ENCODE measurements around the gene PLEKHH1. TPM values are rescaled to one million over a fixed set of nuclear protein-coding genes. Genes with fewer than 3 reads are reported as not detected.

The PLEKHH1 gene
- total RNA-seq, 1 experiment from 2014 or later = 35.3 TPM

DNA sequence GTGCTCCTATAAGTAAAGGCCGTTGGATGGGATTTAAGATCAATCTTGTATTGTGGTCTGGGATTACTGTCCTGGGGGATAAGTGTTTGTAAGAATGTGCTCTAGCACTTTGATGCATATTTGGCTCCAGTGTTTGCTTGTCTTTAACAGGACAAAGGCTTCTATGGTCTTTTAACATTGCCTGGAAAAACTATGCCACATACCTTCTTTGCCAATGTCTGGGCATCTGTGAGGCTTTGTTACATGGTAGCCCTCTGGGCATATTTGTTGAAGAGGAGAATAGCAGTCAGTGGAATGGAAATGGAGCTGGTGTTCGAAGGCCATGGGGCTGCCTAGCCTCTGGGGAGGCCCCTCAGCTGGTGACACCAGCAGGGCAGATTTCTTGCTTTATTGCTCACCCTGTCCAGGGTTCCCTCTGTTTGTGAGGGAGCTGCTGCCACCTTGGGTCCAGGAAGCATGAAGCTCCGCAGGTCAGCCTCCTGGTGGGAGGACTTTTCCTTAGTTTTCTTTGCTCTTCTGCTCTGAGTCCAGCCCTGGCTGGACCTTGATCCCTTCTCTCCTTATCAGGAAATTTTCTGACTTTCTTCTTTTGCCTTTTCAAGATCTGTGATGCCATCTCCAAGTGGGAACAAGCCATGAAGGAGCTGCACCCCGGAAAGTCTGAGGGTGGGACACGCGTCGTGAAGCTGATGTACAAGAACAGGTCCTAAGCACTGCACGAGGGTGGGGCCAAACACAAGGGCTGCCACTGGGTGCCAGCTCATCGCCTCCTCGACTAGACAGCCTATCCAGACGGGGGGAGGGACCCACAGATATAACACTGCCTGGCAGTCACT is 47.5 kb downstream of the PLEKHH1 start:
- no peak overlapping the region for H3K23ac ChIP-seq (ENCODE audit: insufficient read length, low read depth, low read length)
- no peak overlapping the region for H3K18ac ChIP-seq (ENCODE audit: insufficient read length, low read depth, low read length)
- H3K4me2 ChIP-seq (ENCODE audit: insufficient read depth, insufficient read length, low read length) = no peak overlapping the region
- no peaks in the 10 kb centered on the region for H3K79me1 ChIP-seq (ENCODE audit: insufficient read depth, low read depth, low read length, poor library complexity, severe bottlenecking)
- H4K8ac ChIP-seq (replicated peaks; ENCODE audit: insufficient read length, low read depth, low read length) = no peak overlapping the region
- TF ChIP-seq, protein P1, sequence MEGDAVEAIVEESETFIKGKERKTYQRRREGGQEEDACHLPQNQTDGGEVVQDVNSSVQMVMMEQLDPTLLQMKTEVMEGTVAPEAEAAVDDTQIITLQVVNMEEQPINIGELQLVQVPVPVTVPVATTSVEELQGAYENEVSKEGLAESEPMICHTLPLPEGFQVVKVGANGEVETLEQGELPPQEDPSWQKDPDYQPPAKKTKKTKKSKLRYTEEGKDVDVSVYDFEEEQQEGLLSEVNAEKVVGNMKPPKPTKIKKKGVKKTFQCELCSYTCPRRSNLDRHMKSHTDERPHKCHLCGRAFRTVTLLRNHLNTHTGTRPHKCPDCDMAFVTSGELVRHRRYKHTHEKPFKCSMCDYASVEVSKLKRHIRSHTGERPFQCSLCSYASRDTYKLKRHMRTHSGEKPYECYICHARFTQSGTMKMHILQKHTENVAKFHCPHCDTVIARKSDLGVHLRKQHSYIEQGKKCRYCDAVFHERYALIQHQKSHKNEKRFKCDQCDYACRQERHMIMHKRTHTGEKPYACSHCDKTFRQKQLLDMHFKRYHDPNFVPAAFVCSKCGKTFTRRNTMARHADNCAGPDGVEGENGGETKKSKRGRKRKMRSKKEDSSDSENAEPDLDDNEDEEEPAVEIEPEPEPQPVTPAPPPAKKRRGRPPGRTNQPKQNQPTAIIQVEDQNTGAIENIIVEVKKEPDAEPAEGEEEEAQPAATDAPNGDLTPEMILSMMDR (conservative IDR thresholded peaks at IDR 0.05) = no peak
- H2AFZ ChIP-seq (ENCODE audit: low read length) = no peak overlapping the region
- no peak overlapping the region for H3K56ac ChIP-seq (ENCODE audit: insufficient read length, low read depth, low read length)
- H3K9ac ChIP-seq (ENCODE audit: extremely low read depth, insufficient read length, low read length) = no peak overlapping the region
- H3K14ac ChIP-seq (ENCODE audit: insufficient read depth, low read length) = no peak overlapping the region
- H2BK15ac ChIP-seq (ENCODE audit: low read depth, low read length) = no peak overlapping the region
- no peak overlapping the region for H3T11ph ChIP-seq (ENCODE audit: low read length)
- no peak overlapping the region for H2BK12ac ChIP-seq (ENCODE audit: insufficient read length, low read depth, low read length)
- H3K36me3 Mint-ChIP-seq (ENCODE audit: insufficient read depth in 1 of 3, low read depth in 3 of 3) = peaks cover 5 to 54% (median 32%) of the 10 kb centered on the region in 3 experiments; a peak in 6 of 7 replicates
- H3K79me2 ChIP-seq (ENCODE audit: insufficient read depth, low read length) = no peaks in the 10 kb centered on the region
- no peak overlapping the region for H4K5ac ChIP-seq (ENCODE audit: insufficient read length, low read depth, low read length)
- no peaks in the 10 kb centered on the region for H4K20me1 ChIP-seq (ENCODE audit: control insufficient read depth, insufficient read depth, insufficient read length)
- no peak overlapping the region for H4K91ac ChIP-seq (ENCODE audit: insufficient read length, low read depth, low read length)
- no peak overlapping the region for H3K4ac ChIP-seq (ENCODE audit: low read depth, low read length)
- no peak overlapping the region for H2BK20ac ChIP-seq (ENCODE audit: low read depth, low read length, poor library complexity, severe bottlenecking)
- WGBS (ENCODE audit: extremely low coverage, insufficient read length, low lambda C conversion rate) = no CpG with 5 or more reads among the region's 11 CpGs
- H3K27ac Mint-ChIP-seq = no peak overlapping the region
- H3K27me3 Mint-ChIP-seq (ENCODE audit: low read depth) = no peaks in the 10 kb centered on the region
- no peak for DNase-seq
- no peak overlapping the region for H2BK5ac ChIP-seq (ENCODE audit: insufficient read length, low read length)
- no peak overlapping the region for H2AK5ac ChIP-seq (ENCODE audit: insufficient read length, low read length)
- no peaks in the 10 kb centered on the region for H3K23me2 ChIP-seq (ENCODE audit: insufficient read length, low read depth, low read length, poor library complexity, severe bottlenecking)
- H3K27ac ChIP-seq (ENCODE audit: insufficient read length, low read depth, low read length) = no peak overlapping the region
- no peaks in the 10 kb centered on the region for H3K9me3 Mint-ChIP-seq
- H3K27me3 ChIP-seq (ENCODE audit: insufficient read depth, low read length) = no peaks in the 10 kb centered on the region
- H3K4me3 Mint-ChIP-seq = no peak overlapping the region
- H3K4me1 Mint-ChIP-seq = no peaks in the 10 kb centered on the region
- H3K4me1 ChIP-seq (ENCODE audit: insufficient read depth, low read length) = no peaks in the 10 kb centered on the region
- H2BK120ac ChIP-seq (ENCODE audit: low read depth, low read length, poor library complexity, severe bottlenecking) = no peak overlapping the region
- H3K9me3 ChIP-seq (ENCODE audit: control insufficient read depth, low read depth, low read length) = no peaks in the 10 kb centered on the region

All from H9 (cell line).